GM12878 (cell line): ENCODE results near the gene RRP1B. TPM values are rescaled to one million over a fixed set of nuclear protein-coding genes. Genes with fewer than 3 reads are reported as not detected.
"Not testable (repeated sequence)": the region's sequence is repeated elsewhere in the genome, so short reads cannot be mapped to it uniquely, and the experiment has no call there.

ENCODE experiments used
- ATAC-seq: fragments of 200-7000 bp; cut with Tn5 transposase; 3 replicates; pipeline ENCODE4 v1.9.1; 2020; ENCODE audit warnings: mild to moderate bottlenecking, moderate library complexity
- BruUV-seq: library from RNA; stranded (reverse); fragments of 400-500 nt; replicated peaks from 2 replicates; lab custom pipeline; 2021; lab: Mats Ljungman, UMichigan
- CTCF ChIA-PET: fragments of 300-600 bp; sonication (Branson Sonifier 250); formaldehyde crosslinking; extraction: SDS; loops from one replicate; lab custom pipeline; 2021; ENCODE audit warnings: inconsistent platforms; lab: Yijun Ruan, JAX
- POLR2A ChIA-PET: fragments of 350-600 bp; formaldehyde crosslinking; extraction: SDS; loops from one replicate; lab custom pipeline; 2021; ENCODE audit warnings: inconsistent platforms; lab: Charles Lee
- RAD21 ChIA-PET: fragments of 300-600 bp; sonication (Branson Sonifier 250); formaldehyde crosslinking; loops from one replicate; lab custom pipeline; 2023; ENCODE audit warnings: antibody characterized with exemption; ENCODE audit not compliant: unreplicated experiment; lab: Charles Lee
- SMC1A ChIA-PET: fragments of 300-600 bp; sonication (Branson Sonifier 250); formaldehyde crosslinking; loops from one replicate; lab custom pipeline; 2023; ENCODE audit not compliant: unreplicated experiment, uncharacterized antibody; lab: Charles Lee
- DNase-seq: peaks from one replicate; pipeline ENCODE4 v3.0.0-alpha.2; 2011; ENCODE audit warnings: low read depth, low spot score
- FAIRE-seq: peaks from 3 replicates; lab custom pipeline; 2011; peaks lifted over from hg19 to GRCh38; lab: Jason Lieb, UNC
- H2AFZ ChIP-seq: 2 replicates; pipeline ENCODE4 v1.6.0; 2011; ENCODE audit warnings: low read depth, low read length, control low read depth; ENCODE audit not compliant: control insufficient read depth
- H3K27ac ChIP-seq: 2 replicates; pipeline ENCODE4 v1.5.1; 2011; ENCODE audit warnings: control low read depth; ENCODE audit not compliant: control insufficient read depth, insufficient read depth
- H3K27me3 ChIP-seq, 2 experiments: replicated peaks in 1 of 2; 2 replicates each; pipeline versions ENCODE4 v1.6.0 to v1.6.1; 2011; ENCODE audit warnings: low read length in 1 of 2; ENCODE audit not compliant: control insufficient read depth in 2 of 2, insufficient read depth in 2 of 2
- H3K36me3 ChIP-seq, 2 experiments: 2 replicates each; pipeline ENCODE4 v1.5.1; 2011; ENCODE audit warnings: low read length in 1 of 2; ENCODE audit not compliant: control insufficient read depth in 2 of 2, insufficient read depth in 2 of 2
- H3K4me1 ChIP-seq: 2 replicates; pipeline ENCODE4 v1.6.1; 2011; ENCODE audit warnings: mild to moderate bottlenecking, low read length, moderate library complexity, mixed read lengths; ENCODE audit not compliant: control insufficient read depth, insufficient read depth
- H3K4me2 ChIP-seq: 2 replicates; pipeline ENCODE4 v1.6.0; 2011; ENCODE audit warnings: control low read depth; ENCODE audit not compliant: control insufficient read depth, insufficient read depth
- H3K4me3 ChIP-seq: fragments of 200-600 bp; sonication (generic); 2 replicates; pipeline ENCODE4 v1.5.1; 2016
- H3K79me2 ChIP-seq: 2 replicates; pipeline ENCODE4 v1.6.0; 2011; ENCODE audit warnings: low read length; ENCODE audit not compliant: control insufficient read depth, insufficient read depth
- H3K9ac ChIP-seq: 2 replicates; pipeline ENCODE4 v1.8.0; 2011; ENCODE audit warnings: low read length, control low read depth, mixed read lengths; ENCODE audit not compliant: control insufficient read depth, insufficient read depth
- H3K9me3 ChIP-seq: replicated peaks from 3 replicates; pipeline ENCODE4 v1.5.1; 2011; ENCODE audit warnings: mild to moderate bottlenecking, low read length; ENCODE audit not compliant: control insufficient read depth, insufficient read depth
- H4K20me1 ChIP-seq: 2 replicates; pipeline ENCODE4 v1.6.0; 2011; ENCODE audit not compliant: control insufficient read depth, insufficient read depth
- BACH1 ChIP-seq: fragments of 450-650 bp; IDR thresholded peaks from 2 replicates; pipeline ENCODE4 v1.6.1; 2017; ENCODE audit warnings: mild to moderate bottlenecking, borderline replicate concordance
- BMI1 ChIP-seq: fragments of 450-650 bp; IDR thresholded peaks from 2 replicates; pipeline ENCODE4 v1.6.1; 2016; ENCODE audit warnings: mild to moderate bottlenecking, moderate library complexity, borderline replicate concordance
- CEBPZ ChIP-seq: fragments of 150-350 bp; IDR thresholded peaks from 2 replicates; pipeline ENCODE4 v1.6.1; 2016; ENCODE audit warnings: low read depth, low read length
- EED ChIP-seq: sonication (generic); IDR thresholded peaks from 2 replicates; pipeline ENCODE4 v1.6.1; 2016; ENCODE audit warnings: antibody characterized with exemption, low read depth
- ESRRA ChIP-seq: IDR thresholded peaks from 2 replicates; pipeline ENCODE4 v1.6.1; 2012; ENCODE audit warnings: mild to moderate bottlenecking, low read length, improper control_type of control experiment
- FOXK2 ChIP-seq: fragments of 450-650 bp; IDR thresholded peaks from 2 replicates; pipeline ENCODE4 v1.6.1; 2017; ENCODE audit warnings: mild to moderate bottlenecking, moderate library complexity
- HDGF ChIP-seq: fragments of 450-650 bp; IDR thresholded peaks from 2 replicates; pipeline ENCODE4 v1.6.1; 2016; ENCODE audit warnings: antibody characterized with exemption
- MLLT1 ChIP-seq: fragments of 450-650 bp; IDR thresholded peaks from 2 replicates; pipeline ENCODE4 v1.6.1; 2016; ENCODE audit warnings: mild to moderate bottlenecking
- RAD21 ChIP-seq: IDR thresholded peaks from 2 replicates; pipeline ENCODE4 v1.6.1; 2011; ENCODE audit warnings: mild to moderate bottlenecking, low read depth, low read length, moderate library complexity; ENCODE audit not compliant: insufficient read depth
- SREBF2 ChIP-seq: IDR thresholded peaks from 2 replicates; pipeline ENCODE4 v1.6.1; 2012; ENCODE audit warnings: mild to moderate bottlenecking, low read length
- WGBS: methylation state at CpG from one replicate; pipeline ENCODE4 v1.1.6; 2016; ENCODE audit warnings: low lambda C conversion rate; ENCODE audit not compliant: insufficient replicate concordance, insufficient coverage; ENCODE audit errors: missing lambda C conversion rate; 5-methylcytosine and 5-hydroxymethylcytosine counted together
- in situ Hi-C: fragments of 300-500 bp; cut with MboI; formaldehyde crosslinking; loops from 9 replicates; pipeline ENCODE4 v1.14.3; 2018; ENCODE audit warnings: mixed read lengths
- intact Hi-C: fragments of 100-400 bp; cut with micrococcal nuclease; formaldehyde crosslinking; loops from one replicate; pipeline ENCODE4 v1.14.2; 2022; ENCODE audit not compliant: unreplicated experiment
- polyA plus RNA-seq, 11 experiments: library from polyadenylated mRNA; depleted of rRNA in 4 of 11; unstranded in 6 of 11; stranded (reverse) in 5 of 11; fragments of >200 nt; fragmentation: Nextera tagmentation in 4 of 11; fragmentation: Illumina TruSeq in 1 of 11; extraction: Ambion mirVana in 4 of 11; extraction: Trizol in 1 of 11; gene quantifications; 1 replicate in 1 of 11; 2 replicates in 10 of 11; pipeline versions ENCODE4 v1.2.1 to v1.2.3, GENCODE V29; 2011 to 2016; ENCODE audit warnings: inconsistent platforms in 2 of 11, missing spikeins in 2 of 11, low read depth in 1 of 11
- total RNA-seq, 4 experiments: library from RNA; depleted of rRNA in 3 of 4; stranded (reverse); fragments of >200 nt in 3 of 4; fragmentation: Illumina TruSeq in 1 of 4; extraction: Trizol in 1 of 4; gene quantifications; 2 replicates each; pipeline versions ENCODE4 v1.2.1 to v1.2.3, GENCODE V29; 2013 to 2021

Gene RRP1B
- total and polyA plus RNA-seq, 10 of the 15 experiments (the other 5 are each of a cell fraction or from before 2014, with no cell fraction given), result 8.1 to 57.4 (median 38.1) TPM

GRCh38 chr21:43680421-43680820, 21.1 kb downstream of the RRP1B start:
- H3K4me1 ChIP-seq, H3K27ac ChIP-seq, H3K79me2 ChIP-seq, FAIRE-seq, H2AFZ ChIP-seq, H4K20me1 ChIP-seq, SMC1A ChIA-PET, H3K4me3 ChIP-seq, ATAC-seq, H3K4me2 ChIP-seq, H3K27me3 ChIP-seq, H3K9ac ChIP-seq, BruUV-seq, RAD21 ChIA-PET, DNase-seq, CTCF ChIA-PET, H3K9me3 ChIP-seq, intact Hi-C loops: not testable (repeated sequence)
- 88% methylated on average over 3 of the region's 6 CpGs for WGBS
- in situ Hi-C loops, result loop anchor here (25.0 kb wide), 1 partner anchor 1468 kb away; the partner anchor contains the start of gene ABCG1
- H3K36me3 ChIP-seq, result peaks cover 28 to 40% of the 10 kb centered on the region in 2 experiments
- POLR2A ChIA-PET, result interaction anchor here (0.7 kb wide), 1 partner anchor 1022 kb away, joined by 4 read pairs; no protein-coding TSS in a partner anchor

DNA sequence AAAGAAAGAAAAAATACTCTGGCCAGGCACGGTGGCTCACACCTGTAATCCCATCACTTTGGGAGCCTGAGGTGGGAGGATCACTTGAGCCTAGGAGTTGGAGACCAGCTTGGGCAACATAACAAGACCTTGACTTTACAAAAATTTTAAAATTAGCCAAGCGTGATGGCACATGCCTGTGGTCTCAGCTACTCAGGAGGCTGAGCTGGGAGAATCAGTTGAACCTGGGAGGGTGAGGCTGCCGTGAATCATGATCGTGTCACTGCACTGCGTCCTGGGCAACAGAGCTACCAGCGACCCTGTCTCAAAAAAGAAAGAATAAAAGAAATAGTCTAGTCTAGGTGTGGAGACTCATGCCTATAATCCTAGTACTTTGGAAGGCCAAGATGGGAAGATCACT, 22.3 kb downstream of the RRP1B start:
- Histone ChIP-seq H3K4me3 (no peak overlapping the region), H3K79me2 (no peaks in the 10 kb centered on the region; the same call in 1 of the 2 replicates), H3K4me1 (no peaks in the 10 kb centered on the region), H4K20me1 (no peaks in the 10 kb centered on the region), H3K27me3 (no peaks in the 10 kb centered on the region), H2AFZ (no peak overlapping the region), H3K36me3 (peaks cover 27 to 42% of the 10 kb centered on the region in 2 experiments), H3K9me3 (no peaks in the 10 kb centered on the region), H3K4me2 (no peak overlapping the region), H3K9ac (no peak overlapping the region), H3K27ac (no peak overlapping the region)
- no peak for TF ChIP-seq EED
- TF ChIP-seq SREBF2, result no peak
- no peak for TF ChIP-seq ESRRA
- TF ChIP-seq BMI1, result no peak
- no peak for TF ChIP-seq FOXK2
- no peak for TF ChIP-seq CEBPZ
- TF ChIP-seq BACH1, result no peak
- no peak for TF ChIP-seq RAD21
- no peak for TF ChIP-seq MLLT1
- no peak for TF ChIP-seq HDGF
- RAD21 ChIA-PET, result no interaction called here
- intact Hi-C loops, result no loop called here
- in situ Hi-C loops, result loop anchor here (25.0 kb wide), 1 partner anchor 1469 kb away; the partner anchor contains the start of gene ABCG1
- CTCF ChIA-PET, result no interaction called here
- no peak for FAIRE-seq
- BruUV-seq, result no TSS peak
- no peak for ATAC-seq
- no peak for DNase-seq
- POLR2A ChIA-PET, result no interaction called here
- SMC1A ChIA-PET, result interaction anchor here (0.9 kb wide), 1 partner anchor 18 kb away, joined by 3 read pairs; no protein-coding TSS in a partner anchor
- WGBS, result 92% methylated on average over 6 of the region's 6 CpGs
